HepG2 (cell line): Measurements from ENCODE around the gene DDAH2. TPM values are rescaled to one million over a fixed set of nuclear protein-coding genes. Genes with fewer than 3 reads are reported as not detected.
A peak's percentile ranks its signal among the peaks of the same experiment; 100 is the strongest.

Source experiments
- ADNP ChIP-seq: sonication (generic); formaldehyde crosslinking; IDR thresholded peaks from 2 replicates; pipeline ENCODE4 v1.4.0; 2020; ENCODE audit warnings: missing genetic modification reagents
- CSRNP2 ChIP-seq: sonication (generic); formaldehyde crosslinking; conservative IDR thresholded peaks from 2 replicates; pipeline ENCODE4 v1.8.0; 2022; ENCODE audit warnings: low read depth, missing genetic modification reagents
- EZH2 ChIP-seq: conservative IDR thresholded peaks from 2 replicates; pipeline ENCODE4 v1.6.1; 2012; ENCODE audit warnings: mild to moderate bottlenecking, low read depth, low read length, moderate library complexity
- FOXK2 ChIP-seq: fragments of 450-650 bp; IDR thresholded peaks from 2 replicates; pipeline ENCODE4 v1.6.1; 2016
- HNF4A ChIP-seq: sonication (generic); formaldehyde crosslinking; IDR thresholded peaks from 2 replicates; pipeline ENCODE4 v1.4.0; 2020; ENCODE audit warnings: missing genetic modification reagents
- LCORL ChIP-seq, 2 experiments: fragments of 450-650 bp in 1 of 2; sonication (generic) in 1 of 2; formaldehyde crosslinking in 1 of 2; IDR thresholded peaks; 2 replicates each; pipeline versions ENCODE4 v1.5.0 to v1.6.1; 2017 to 2020; ENCODE audit warnings: antibody characterized with exemption in 1 of 2, missing genetic modification reagents in 1 of 2
- MAFF ChIP-seq: IDR thresholded peaks from 2 replicates; pipeline ENCODE4 v1.6.1; 2011; ENCODE audit warnings: low read depth, low read length, improper control_type of control experiment
- MLXIP ChIP-seq: sonication (generic); formaldehyde crosslinking; IDR thresholded peaks from 2 replicates; pipeline ENCODE4 v1.9.0; 2021; ENCODE audit warnings: missing genetic modification reagents, borderline replicate concordance
- NFKB2 ChIP-seq: sonication (generic); formaldehyde crosslinking; IDR thresholded peaks from 2 replicates; pipeline ENCODE4 v1.4.0; 2020; ENCODE audit warnings: missing genetic modification reagents, borderline replicate concordance
- PHF21A ChIP-seq: sonication (generic); formaldehyde crosslinking; IDR thresholded peaks from 2 replicates; pipeline ENCODE4 v1.5.0; 2020; ENCODE audit warnings: mild to moderate bottlenecking, missing genetic modification reagents
- PHF8 ChIP-seq: sonication (generic); formaldehyde crosslinking; IDR thresholded peaks from 2 replicates; pipeline ENCODE4 v1.5.0; 2020; ENCODE audit warnings: missing genetic modification reagents
- POLR2G ChIP-seq: fragments of 200-400 bp; formaldehyde crosslinking; IDR thresholded peaks from 2 replicates; pipeline ENCODE4 v1.6.1; 2018; ENCODE audit warnings: mild to moderate bottlenecking, low read depth, low read length, moderate library complexity
- RORA ChIP-seq: sonication (generic); formaldehyde crosslinking; IDR thresholded peaks from 2 replicates; pipeline ENCODE4 v1.5.0; 2020; ENCODE audit warnings: mild to moderate bottlenecking, missing genetic modification reagents, moderate library complexity
- SMC3 ChIP-seq: IDR thresholded peaks from 2 replicates; pipeline ENCODE4 v1.6.1; 2011; ENCODE audit warnings: low read length, improper control_type of control experiment
- SP1 ChIP-seq, 2 experiments: fragments of 450-650 bp in 1 of 2; sonication (generic) in 1 of 2; formaldehyde crosslinking in 1 of 2; IDR thresholded peaks; 2 replicates each; pipeline versions ENCODE4 v1.4.0 to v1.6.1; 2016 to 2020; ENCODE audit warnings: missing genetic modification reagents in 1 of 2
- TCF7L2 ChIP-seq: IDR thresholded peaks from 2 replicates; pipeline ENCODE4 v1.6.1; 2011; ENCODE audit warnings: mild to moderate bottlenecking, low read depth, low read length, moderate library complexity
- ZBTB3 ChIP-seq: sonication (generic); formaldehyde crosslinking; IDR thresholded peaks from 2 replicates; pipeline ENCODE4 v1.4.0; 2020; ENCODE audit warnings: low read depth, mild to moderate bottlenecking, moderate library complexity, missing genetic modification reagents, borderline replicate concordance
- ZNF253 ChIP-seq: sonication (generic); formaldehyde crosslinking; IDR thresholded peaks from 2 replicates; pipeline ENCODE4 v1.8.0; 2022; ENCODE audit warnings: mild to moderate bottlenecking, missing genetic modification reagents, borderline replicate concordance
- ZNF260 ChIP-seq: sonication (generic); formaldehyde crosslinking; IDR thresholded peaks from 2 replicates; pipeline ENCODE4 v1.4.0; 2020; ENCODE audit warnings: missing genetic modification reagents, low read depth, mild to moderate bottlenecking, borderline replicate concordance
- ZNF337 ChIP-seq: sonication (generic); formaldehyde crosslinking; IDR thresholded peaks from 2 replicates; pipeline ENCODE4 v1.5.1; 2020; ENCODE audit warnings: missing genetic modification reagents, low read depth, mild to moderate bottlenecking, borderline replicate concordance
- ZNF570 ChIP-seq: sonication (generic); formaldehyde crosslinking; IDR thresholded peaks from 2 replicates; pipeline ENCODE4 v1.4.0; 2020; ENCODE audit warnings: mild to moderate bottlenecking, missing genetic modification reagents, borderline replicate concordance
- polyA plus RNA-seq, 8 experiments: library from polyadenylated mRNA; depleted of rRNA in 3 of 8; stranded (reverse) in 7 of 8; unstranded in 1 of 8; fragments of >200 nt; fragmentation: Illumina TruSeq in 4 of 8; extraction: Trizol in 4 of 8; gene quantifications; 2 replicates each; pipeline versions ENCODE4 v1.2.1 to v1.2.3, GENCODE V29; 2011 to 2016; ENCODE audit warnings: low read depth in 4 of 8, missing spikeins in 1 of 8, mixed read lengths in 1 of 8; ENCODE audit not compliant: insufficient read depth in 1 of 8
- total RNA-seq, 5 experiments: library from RNA; depleted of rRNA; stranded (reverse); fragments of >200 nt; fragmentation: Illumina TruSeq; extraction: Trizol; gene quantifications; 2 replicates each; pipeline ENCODE4 v1.2.3, GENCODE V29; 2016; ENCODE audit warnings: low read depth in 1 of 5
- TF ChIP-seq, protein P1 (sequence below): sonication (generic); formaldehyde crosslinking; IDR thresholded peaks from 2 replicates; pipeline ENCODE4 v1.4.0; 2020; ENCODE audit warnings: missing genetic modification reagents, borderline replicate concordance
- TF ChIP-seq, protein P2 (sequence below): IDR thresholded peaks from 2 replicates; pipeline ENCODE4 v1.6.1; 2016

The DDAH2 gene
- total and polyA plus RNA-seq, 2 of the 13 experiments (the other 11 are each of a cell fraction or from before 2014, with no cell fraction given), result 16.4 to 21.1 TPM

DNA sequence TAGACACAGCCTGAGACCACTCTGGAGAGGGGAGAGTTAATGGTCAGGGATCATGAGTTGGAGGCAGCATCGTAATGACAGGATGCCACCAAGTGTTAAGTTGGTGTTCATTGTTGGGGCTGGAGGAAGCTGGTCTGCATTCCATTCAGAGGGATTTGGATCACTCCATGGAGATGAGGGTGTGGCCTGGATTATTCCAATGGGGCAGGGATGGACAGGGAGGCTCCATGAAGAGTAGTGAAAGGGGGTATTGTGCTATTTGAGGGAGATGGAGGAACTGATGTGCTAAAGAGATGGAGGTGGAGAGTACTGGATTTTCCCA, 34.5 kb upstream of the DDAH2 start (continued):
- TF ChIP-seq, protein P1, sequence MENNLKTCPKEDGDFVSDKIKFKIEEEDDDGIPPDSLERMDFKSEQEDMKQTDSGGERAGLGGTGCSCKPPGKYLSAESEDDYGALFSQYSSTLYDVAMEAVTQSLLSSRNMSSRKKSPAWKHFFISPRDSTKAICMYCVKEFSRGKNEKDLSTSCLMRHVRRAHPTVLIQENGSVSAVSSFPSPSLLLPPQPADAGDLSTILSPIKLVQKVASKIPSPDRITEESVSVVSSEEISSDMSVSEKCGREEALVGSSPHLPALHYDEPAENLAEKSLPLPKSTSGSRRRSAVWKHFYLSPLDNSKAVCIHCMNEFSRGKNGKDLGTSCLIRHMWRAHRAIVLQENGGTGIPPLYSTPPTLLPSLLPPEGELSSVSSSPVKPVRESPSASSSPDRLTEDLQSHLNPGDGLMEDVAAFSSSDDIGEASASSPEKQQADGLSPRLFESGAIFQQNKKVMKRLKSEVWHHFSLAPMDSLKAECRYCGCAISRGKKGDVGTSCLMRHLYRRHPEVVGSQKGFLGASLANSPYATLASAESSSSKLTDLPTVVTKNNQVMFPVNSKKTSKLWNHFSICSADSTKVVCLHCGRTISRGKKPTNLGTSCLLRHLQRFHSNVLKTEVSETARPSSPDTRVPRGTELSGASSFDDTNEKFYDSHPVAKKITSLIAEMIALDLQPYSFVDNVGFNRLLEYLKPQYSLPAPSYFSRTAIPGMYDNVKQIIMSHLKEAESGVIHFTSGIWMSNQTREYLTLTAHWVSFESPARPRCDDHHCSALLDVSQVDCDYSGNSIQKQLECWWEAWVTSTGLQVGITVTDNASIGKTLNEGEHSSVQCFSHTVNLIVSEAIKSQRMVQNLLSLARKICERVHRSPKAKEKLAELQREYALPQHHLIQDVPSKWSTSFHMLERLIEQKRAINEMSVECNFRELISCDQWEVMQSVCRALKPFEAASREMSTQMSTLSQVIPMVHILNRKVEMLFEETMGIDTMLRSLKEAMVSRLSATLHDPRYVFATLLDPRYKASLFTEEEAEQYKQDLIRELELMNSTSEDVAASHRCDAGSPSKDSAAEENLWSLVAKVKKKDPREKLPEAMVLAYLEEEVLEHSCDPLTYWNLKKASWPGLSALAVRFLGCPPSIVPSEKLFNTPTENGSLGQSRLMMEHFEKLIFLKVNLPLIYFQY, result no peak
- TF ChIP-seq SP1 (IDR thresholded peaks at IDR 0.05), result no peak
- TF ChIP-seq SP1 (CRISPR knock-in tag; IDR thresholded peaks at IDR 0.05), result 0 out of 2 replicates have a peak, but pooled peaks have one; percentile 17
- TF ChIP-seq ZNF260 (CRISPR knock-in tag), result no peak
- TF ChIP-seq FOXK2, result 0 out of 2 replicates have a peak, but pooled peaks have one; percentile 19
- TF ChIP-seq SMC3, result peak; percentile 49; the same call in 1 of the 2 replicates
- no peak for TF ChIP-seq ZNF337 (CRISPR knock-in tag)
- TF ChIP-seq PHF8 (CRISPR knock-in tag), result no peak
- TF ChIP-seq MAFF, result no peak
- no peak for TF ChIP-seq MLXIP (CRISPR knock-in tag)
- TF ChIP-seq POLR2G, result 0 out of 2 replicates have a peak, but pooled peaks have one; percentile 34
- no peak for TF ChIP-seq RORA (CRISPR knock-in tag)
- TF ChIP-seq CSRNP2 (CRISPR knock-in tag), result no peak
- no peak for TF ChIP-seq ADNP (CRISPR knock-in tag)
- TF ChIP-seq HNF4A (CRISPR knock-in tag), result no peak
- no peak for TF ChIP-seq NFKB2 (CRISPR knock-in tag)
- no peak for TF ChIP-seq LCORL (IDR thresholded peaks at IDR 0.05)
- peak; percentile 73 for TF ChIP-seq LCORL (CRISPR knock-in tag; IDR thresholded peaks at IDR 0.05)
- TF ChIP-seq PHF21A (CRISPR knock-in tag), result no peak
- TF ChIP-seq ZBTB3 (CRISPR knock-in tag), result no peak
- no peak for TF ChIP-seq EZH2
- no peak for TF ChIP-seq ZNF253 (CRISPR knock-in tag)
- TF ChIP-seq TCF7L2, result no peak
- TF ChIP-seq, protein P2, sequence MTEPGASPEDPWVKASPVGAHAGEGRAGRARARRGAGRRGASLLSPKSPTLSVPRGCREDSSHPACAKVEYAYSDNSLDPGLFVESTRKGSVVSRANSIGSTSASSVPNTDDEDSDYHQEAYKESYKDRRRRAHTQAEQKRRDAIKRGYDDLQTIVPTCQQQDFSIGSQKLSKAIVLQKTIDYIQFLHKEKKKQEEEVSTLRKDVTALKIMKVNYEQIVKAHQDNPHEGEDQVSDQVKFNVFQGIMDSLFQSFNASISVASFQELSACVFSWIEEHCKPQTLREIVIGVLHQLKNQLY (CRISPR knock-in tag), result no peak
- TF ChIP-seq ZNF570 (CRISPR knock-in tag), result no peak
